Measurements from ENCODE around the gene IVNS1ABP.

DNA sequence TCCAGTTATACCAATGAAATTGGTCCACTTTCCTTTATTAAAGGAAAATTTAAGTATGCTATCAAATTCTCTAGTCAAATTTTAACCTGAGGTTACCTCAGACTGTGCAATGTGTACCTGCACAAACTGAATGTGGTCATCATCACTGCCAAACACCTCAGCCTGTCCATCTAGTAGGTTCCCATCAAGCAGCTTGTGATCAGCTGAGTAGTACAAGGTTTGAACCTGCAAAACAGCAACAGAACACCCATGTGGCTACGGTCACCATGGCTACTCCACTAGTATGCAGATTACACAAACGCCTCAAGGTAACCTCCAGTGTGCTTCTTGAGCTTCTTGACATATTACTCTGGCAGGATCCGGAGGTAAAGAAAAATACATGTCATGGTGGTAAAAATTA lies 11.6 kb downstream of the IVNS1ABP start:
- TF ChIP-seq POLR2AphosphoS5 (IDR thresholded peaks at IDR 0.05) (no peak), CTCF (IDR thresholded peaks at IDR 0.05) (no peak), POLR2A (IDR thresholded peaks at IDR 0.05) (no peak)
